Activated CD4-positive, alpha-beta memory T cell treated with anti-CD3 and anti-CD28 coated beads, Interleukin-2, amount 10 ng/mL, durations not matched to agents 7 days and 5 days (primary cell): ENCODE data around the gene FADS3. TPM values are rescaled to one million over a fixed set of nuclear protein-coding genes. Genes with fewer than 3 reads are reported as not detected.
"Not testable (repeated sequence)": the region's sequence is repeated elsewhere in the genome, so short reads cannot be mapped to it uniquely, and the experiment has no call there.

ENCODE experiments used
- CTCF ChIA-PET: fragments of 350-600 bp; sonication (Branson Sonifier 250); formaldehyde crosslinking; loops from one replicate; lab custom pipeline; 2021; ENCODE audit warnings: antibody characterized with exemption, inconsistent platforms; lab: Charles Lee
- POLR2A ChIA-PET: fragments of 350-600 bp; sonication (Branson Sonifier 250); formaldehyde crosslinking; loops from one replicate; lab custom pipeline; 2021; ENCODE audit warnings: antibody characterized with exemption; lab: Charles Lee
- DNase-seq: peaks from one replicate; pipeline ENCODE4 v3.0.0-alpha.2; 2020
- H3K27ac Mint-ChIP-seq: one replicate; pipeline ENCODE4 v1.8.0; 2021; ENCODE audit warnings: mild to moderate bottlenecking, mixed read lengths
- H3K27me3 Mint-ChIP-seq: one replicate; pipeline ENCODE4 v1.8.0; 2021; ENCODE audit warnings: mixed read lengths
- H3K36me3 Mint-ChIP-seq: one replicate; pipeline ENCODE4 v1.8.0; 2021; ENCODE audit warnings: low read depth, mixed read lengths
- H3K4me1 Mint-ChIP-seq: one replicate; pipeline ENCODE4 v1.8.0; 2021; ENCODE audit warnings: mixed read lengths
- H3K4me3 Mint-ChIP-seq: one replicate; pipeline ENCODE4 v1.8.0; 2021; ENCODE audit warnings: mild to moderate bottlenecking, mixed read lengths
- H3K9me3 Mint-ChIP-seq: one replicate; pipeline ENCODE4 v1.8.0; 2021; ENCODE audit warnings: mixed read lengths
- total RNA-seq, 2 experiments: library from RNA; stranded (reverse); gene quantifications; one replicate each; pipeline ENCODE4 v1.2.3, GENCODE V29; 2021

FADS3 gene
- total RNA-seq, 2 experiments from 2014 or later, result 5.2 to 5.4 TPM

- Mint-ChIP-seq H3K36me3 (no peaks in the 10 kb centered on the region), H3K4me3 (peak overlapping the region; percentile 76), H3K9me3 (no peaks in the 10 kb centered on the region), H3K4me1 (peaks cover 2% of the 10 kb centered on the region), H3K27ac (no peak overlapping the region), H3K27me3 (peaks cover 3% of the 10 kb centered on the region)
- CTCF ChIA-PET, result interaction anchor here (1.0 to 2.7 kb wide), 3 partner anchors 9 to 191 kb away, joined by 3 to 14 read pairs (median 9); no protein-coding TSS in a partner anchor
- POLR2A ChIA-PET, result interaction anchor here (1.0 to 1.2 kb wide), 4 partner anchors 62 to 98 kb away, joined by 3 to 5 read pairs (median 4); partner anchors contain the start of genes FADS2, FEN1, FTH1 and TMEM258
- DNase-seq, result peak; percentile 48
Observed at GRCh38 chr11:61890529-61891330, 615 bp downstream of the FADS3 start.

GRCh38 chr11:61889831-61890230 lies 1.5 kb downstream of the FADS3 start:
- peaks cover 3% of the 10 kb centered on the region for H3K27me3 Mint-ChIP-seq
- CTCF ChIA-PET, result interaction anchor here (2.0 to 2.7 kb wide), 2 partner anchors 92 to 192 kb away, joined by 9 to 14 read pairs; no protein-coding TSS in a partner anchor
- H3K27ac Mint-ChIP-seq, result no peak overlapping the region
- POLR2A ChIA-PET, result interaction anchor here (1.0 kb wide), 1 partner anchor 61 kb away, joined by 4 read pairs; the partner anchor contains the start of gene FADS2
- peak overlapping the region; percentile 44 for H3K4me3 Mint-ChIP-seq
- H3K4me1 Mint-ChIP-seq, result peaks cover 2% of the 10 kb centered on the region
- no peak for DNase-seq
- no peaks in the 10 kb centered on the region for H3K36me3 Mint-ChIP-seq
- H3K9me3 Mint-ChIP-seq, result no peaks in the 10 kb centered on the region

GRCh38 chr11:61888590-61888989 lies 2.8 kb downstream of the FADS3 start:
- CTCF ChIA-PET, result interaction anchor here (1.0 kb wide), 1 partner anchor 219 kb away, joined by 3 read pairs; no protein-coding TSS in a partner anchor
- H3K27me3 Mint-ChIP-seq, result peaks cover 3% of the 10 kb centered on the region
- no peak for DNase-seq
- H3K4me3 Mint-ChIP-seq, result no peak overlapping the region
- no peak overlapping the region for H3K27ac Mint-ChIP-seq
- H3K9me3 Mint-ChIP-seq, result no peaks in the 10 kb centered on the region
- H3K4me1 Mint-ChIP-seq, result peaks cover 2% of the 10 kb centered on the region
- POLR2A ChIA-PET, result no interaction called here
- no peaks in the 10 kb centered on the region for H3K36me3 Mint-ChIP-seq

GRCh38 chr11:61887839-61888494 lies 3.4 kb downstream of the FADS3 start:
- CTCF ChIA-PET, result interaction anchor here (1.0 kb wide), 1 partner anchor 220 kb away, joined by 3 read pairs; no protein-coding TSS in a partner anchor
- DNase-seq, result no peak
- Mint-ChIP-seq H3K36me3 (no peaks in the 10 kb centered on the region), H3K27ac (no peak overlapping the region), H3K4me1 (peaks cover 2% of the 10 kb centered on the region), H3K9me3 (no peaks in the 10 kb centered on the region), H3K27me3 (peaks cover 3% of the 10 kb centered on the region), H3K4me3 (no peak overlapping the region)
- POLR2A ChIA-PET, result no interaction called here

- H3K36me3 Mint-ChIP-seq, result no peaks in the 10 kb centered on the region
- H3K4me3 Mint-ChIP-seq, result no peak overlapping the region
- no peak for DNase-seq
- H3K4me1 Mint-ChIP-seq, result peaks cover 2% of the 10 kb centered on the region
- POLR2A ChIA-PET, result no interaction called here
- no peak overlapping the region for H3K27ac Mint-ChIP-seq
- H3K27me3 Mint-ChIP-seq, result peaks cover 1% of the 10 kb centered on the region
- CTCF ChIA-PET, result interaction anchor here (4.0 kb wide), 1 partner anchor 12 kb away, joined by 16 read pairs; no protein-coding TSS in a partner anchor
- no peaks in the 10 kb centered on the region for H3K9me3 Mint-ChIP-seq
Observed at GRCh38 chr11:61886643-61887042, 4.7 kb downstream of the FADS3 start.

- no peak overlapping the region for H3K4me3 Mint-ChIP-seq
- no peaks in the 10 kb centered on the region for H3K9me3 Mint-ChIP-seq
- CTCF ChIA-PET, result interaction anchor here (4.0 kb wide), 1 partner anchor 13 kb away, joined by 16 read pairs; no protein-coding TSS in a partner anchor
- POLR2A ChIA-PET, result interaction anchor here (1.7 kb wide), 1 partner anchor 82 kb away, joined by 5 read pairs; the partner anchor contains the start of gene FTH1
- no peak overlapping the region for H3K27ac Mint-ChIP-seq
- peaks cover 1% of the 10 kb centered on the region for H3K27me3 Mint-ChIP-seq
- H3K36me3 Mint-ChIP-seq, result no peaks in the 10 kb centered on the region
- DNase-seq, result no peak
- H3K4me1 Mint-ChIP-seq, result peaks cover 2% of the 10 kb centered on the region
Observed at GRCh38 chr11:61885784-61886580, 5.4 kb downstream of the FADS3 start.

GRCh38 chr11:61885166-61885778 lies 6.1 kb downstream of the FADS3 start:
- CTCF ChIA-PET, result interaction anchor here (1.1 to 4.0 kb wide), 2 partner anchors 11 to 13 kb away, joined by 3 to 16 read pairs; no protein-coding TSS in a partner anchor
- Mint-ChIP-seq H3K4me3 (no peak overlapping the region), H3K4me1 (no peaks in the 10 kb centered on the region), H3K27me3 (no peaks in the 10 kb centered on the region), H3K27ac (no peak overlapping the region), H3K36me3 (no peaks in the 10 kb centered on the region), H3K9me3 (no peaks in the 10 kb centered on the region)
- POLR2A ChIA-PET, result interaction anchor here (1.7 kb wide), 1 partner anchor 83 kb away, joined by 5 read pairs; the partner anchor contains the start of gene FTH1
- DNase-seq, result no peak

- H3K4me1 Mint-ChIP-seq, result no peaks in the 10 kb centered on the region
- no peak for DNase-seq
- ChIA-PET CTCF (interaction anchor here (1.1 to 4.0 kb wide), 3 partner anchors 12 to 15 kb away, joined by 3 to 16 read pairs (median 3); no protein-coding TSS in a partner anchor), POLR2A (interaction anchor here (0.6 kb wide), 1 partner anchor 19 kb away, joined by 3 read pairs; no protein-coding TSS in a partner anchor)
- H3K4me3 Mint-ChIP-seq, result no peak overlapping the region
- H3K27ac Mint-ChIP-seq, result no peak overlapping the region
- H3K9me3 Mint-ChIP-seq, result no peaks in the 10 kb centered on the region
- H3K36me3 Mint-ChIP-seq, result no peaks in the 10 kb centered on the region
- no peaks in the 10 kb centered on the region for H3K27me3 Mint-ChIP-seq
Observed at GRCh38 chr11:61883947-61884346, 7.4 kb downstream of the FADS3 start.

- POLR2A ChIA-PET, result interaction anchor here (0.6 to 0.9 kb wide), 2 partner anchors 13 to 20 kb away, joined by 3 read pairs; no protein-coding TSS in a partner anchor
Observed at GRCh38 chr11:61883327-61883726, 8.0 kb downstream of the FADS3 start.

GRCh38 chr11:61882879-61883278 lies 8.5 kb downstream of the FADS3 start:
- Mint-ChIP-seq H3K27me3 (no peaks in the 10 kb centered on the region), H3K9me3 (no peaks in the 10 kb centered on the region), H3K27ac (no peak overlapping the region), H3K4me3 (no peak overlapping the region), H3K36me3 (no peaks in the 10 kb centered on the region), H3K4me1 (no peaks in the 10 kb centered on the region)
- ChIA-PET POLR2A (interaction anchor here (0.9 kb wide), 1 partner anchor 12 kb away, joined by 3 read pairs; no protein-coding TSS in a partner anchor), CTCF (interaction anchor here (1.2 kb wide), 1 partner anchor 12 kb away, joined by 3 read pairs; no protein-coding TSS in a partner anchor)
- no peak for DNase-seq

More at GRCh38 chr11:61883327-61883726, 8.0 kb downstream of the FADS3 start:
- no peak for DNase-seq
- Mint-ChIP-seq H3K27ac (no peak overlapping the region), H3K36me3 (no peaks in the 10 kb centered on the region), H3K4me3 (no peak overlapping the region), H3K9me3 (no peaks in the 10 kb centered on the region), H3K27me3 (no peaks in the 10 kb centered on the region), H3K4me1 (no peaks in the 10 kb centered on the region)
- CTCF ChIA-PET, result interaction anchor here (1.2 to 4.0 kb wide), 2 partner anchors 12 to 15 kb away, joined by 3 to 16 read pairs; no protein-coding TSS in a partner anchor

- ChIA-PET CTCF (interaction anchor here (1.2 to 1.4 kb wide), 3 partner anchors 11 to 64 kb away, joined by 3 to 4 read pairs (median 4); no protein-coding TSS in a partner anchor), POLR2A (interaction anchor here (0.9 kb wide), 1 partner anchor 12 kb away, joined by 3 read pairs; no protein-coding TSS in a partner anchor)
- not testable (repeated sequence) for H3K4me1 Mint-ChIP-seq, H3K36me3 Mint-ChIP-seq, H3K27ac Mint-ChIP-seq, H3K4me3 Mint-ChIP-seq, DNase-seq, H3K27me3 Mint-ChIP-seq, H3K9me3 Mint-ChIP-seq
Observed at GRCh38 chr11:61882267-61882666, 9.1 kb downstream of the FADS3 start.
